Measurements from ENCODE around the gene ZNF423. TPM values are rescaled to one million over a fixed set of nuclear protein-coding genes. Genes with fewer than 3 reads are reported as not detected.

Gene ZNF423
- total RNA-seq, 6 experiments from 2014 or later, result 0.43 to 1.2 (median 0.89) TPM

- intact Hi-C loops (cut with DNase I), result no loop called here
- Histone ChIP-seq H3K4me1 (no peaks in the 10 kb centered on the region), H3K27me3 (no peaks in the 10 kb centered on the region), H3K9me3 (no peaks in the 10 kb centered on the region), H3K36me3 (no peaks in the 10 kb centered on the region), H3K27ac (no peak overlapping the region), H3K4me3 (no peak overlapping the region)
- 92% methylated on average over 2 of the region's 14 CpGs for WGBS (ENCODE audit: insufficient coverage, low coverage, low lambda C conversion rate, missing lambda C conversion rate)
- ATAC-seq (no peak), DNase-seq (no peak)
- TF ChIP-seq CTCF (IDR thresholded peaks at IDR 0.05), result no peak
- TF ChIP-seq POLR2A (IDR thresholded peaks at IDR 0.05), result no peak
Measured at GRCh38 chr16:49696414-49697101, 159.4 kb downstream of the ZNF423 start.

GRCh38 chr16:49695782-49696413 lies 160.0 kb downstream of the ZNF423 start:
- ATAC-seq, result no peak
- no peaks in the 10 kb centered on the region for H3K36me3 ChIP-seq
- no peak for DNase-seq
- H3K4me3 ChIP-seq, result no peak overlapping the region
- no peaks in the 10 kb centered on the region for H3K4me1 ChIP-seq
- no peak for TF ChIP-seq CTCF (IDR thresholded peaks at IDR 0.05)
- no peak for TF ChIP-seq POLR2A (IDR thresholded peaks at IDR 0.05)
- intact Hi-C loops (cut with DNase I), result no loop called here
- no peaks in the 10 kb centered on the region for H3K9me3 ChIP-seq
- no peaks in the 10 kb centered on the region for H3K27me3 ChIP-seq
- 60% methylated on average over 1 of the region's 5 CpGs for WGBS (ENCODE audit: insufficient coverage, low coverage, low lambda C conversion rate, missing lambda C conversion rate)
- H3K27ac ChIP-seq, result no peak overlapping the region

- Histone ChIP-seq H3K9me3 (no peaks in the 10 kb centered on the region), H3K36me3 (no peaks in the 10 kb centered on the region), H3K27me3 (no peaks in the 10 kb centered on the region), H3K4me3 (no peak overlapping the region), H3K27ac (no peak overlapping the region), H3K4me1 (no peaks in the 10 kb centered on the region)
- TF ChIP-seq POLR2A (IDR thresholded peaks at IDR 0.05), result no peak
- TF ChIP-seq CTCF (IDR thresholded peaks at IDR 0.05), result no peak
- 53% methylated on average over 5 of the region's 5 CpGs for WGBS (ENCODE audit: insufficient coverage, low coverage, low lambda C conversion rate, missing lambda C conversion rate)
- ATAC-seq (no peak), DNase-seq (no peak)
- intact Hi-C loops (cut with DNase I), result no loop called here
Measured at GRCh38 chr16:49693445-49693844, 162.5 kb downstream of the ZNF423 start.

- no peak for TF ChIP-seq POLR2A (IDR thresholded peaks at IDR 0.05)
- no peak for TF ChIP-seq CTCF (IDR thresholded peaks at IDR 0.05)
- Histone ChIP-seq H3K9me3 (no peaks in the 10 kb centered on the region), H3K4me1 (no peaks in the 10 kb centered on the region), H3K36me3 (no peaks in the 10 kb centered on the region), H3K27me3 (no peaks in the 10 kb centered on the region), H3K27ac (no peak overlapping the region), H3K4me3 (no peak overlapping the region)
- 65% methylated on average over 3 of the region's 13 CpGs for WGBS (ENCODE audit: insufficient coverage, low coverage, low lambda C conversion rate, missing lambda C conversion rate)
- DNase-seq (no peak), ATAC-seq (no peak)
- intact Hi-C loops (cut with DNase I), result no loop called here
Measured at GRCh38 chr16:49690778-49691177, 165.1 kb downstream of the ZNF423 start.

Data from right lobe of liver (tissue), 6 donors.